Neuronal stem cell (in vitro differentiated cells): ENCODE measurements around the gene MRC2.

Source experiments
- DNase-seq: peaks from one replicate; pipeline ENCODE4 v3.0.0-alpha.2; 2013; ENCODE audit warnings: low spot score
- H2AFZ ChIP-seq: one replicate; pipeline ENCODE4 v1.6.1; 2013; ENCODE audit warnings: mild to moderate bottlenecking, low read length, inconsistent platforms
- H2AK5ac ChIP-seq: 2 replicates; pipeline ENCODE4 v1.6.1; 2013; ENCODE audit warnings: low read depth, mild to moderate bottlenecking, inconsistent platforms, low read length, moderate library complexity, mixed read lengths
- H2BK120ac ChIP-seq: 2 replicates; pipeline ENCODE4 v1.6.1; 2013; ENCODE audit warnings: low read depth, mild to moderate bottlenecking, inconsistent platforms, low read length, moderate library complexity, mixed read lengths
- H2BK12ac ChIP-seq: one replicate; pipeline ENCODE4 v1.6.1; 2013; ENCODE audit warnings: low read length, inconsistent platforms
- H2BK15ac ChIP-seq: 2 replicates; pipeline ENCODE4 v1.6.1; 2013; ENCODE audit warnings: mild to moderate bottlenecking, low read length, inconsistent platforms, mixed read lengths
- H2BK5ac ChIP-seq: one replicate; pipeline ENCODE4 v1.6.1; 2013; ENCODE audit warnings: inconsistent platforms, mild to moderate bottlenecking, low read length, moderate library complexity
- H3K14ac ChIP-seq: one replicate; pipeline ENCODE4 v1.6.1; 2013; ENCODE audit warnings: low read length, inconsistent platforms
- H3K18ac ChIP-seq: 2 replicates; pipeline ENCODE4 v1.6.1; 2013; ENCODE audit warnings: low read length, inconsistent platforms
- H3K23ac ChIP-seq: 2 replicates; pipeline ENCODE4 v1.6.1; 2013; ENCODE audit warnings: low read depth, mild to moderate bottlenecking, mixed read lengths, low read length, inconsistent platforms; ENCODE audit not compliant: poor library complexity
- H3K27ac ChIP-seq: replicated peaks from 3 replicates; pipeline ENCODE4 v1.5.1; 2013; ENCODE audit warnings: low read length, inconsistent platforms
- H3K27me3 ChIP-seq, 3 experiments: 2 replicates each; pipeline ENCODE4 v1.6.1; 2013; ENCODE audit warnings: low read length in 3 of 3, mild to moderate bottlenecking in 2 of 3, inconsistent platforms in 1 of 3, low read depth in 1 of 3, mixed read lengths in 1 of 3, moderate library complexity in 1 of 3; ENCODE audit not compliant: control insufficient read depth in 3 of 3, insufficient read depth in 3 of 3
- H3K36me3 ChIP-seq, 2 donors: replicated peaks in 1 of 2; 2 replicates each; pipeline ENCODE4 v1.6.1; 2013; ENCODE audit warnings: low read length in 2 of 2; ENCODE audit not compliant: control insufficient read depth in 2 of 2, insufficient read depth in 2 of 2
- H3K4ac ChIP-seq: 2 replicates; pipeline ENCODE4 v1.6.1; 2013; ENCODE audit warnings: inconsistent platforms, mild to moderate bottlenecking, low read length, moderate library complexity
- H3K4me1 ChIP-seq, 2 donors: 1 replicate in 1 of 2; 2 replicates in 1 of 2; pipeline ENCODE4 v1.6.1; 2013; ENCODE audit warnings: low read length in 2 of 2, low read depth in 1 of 2; ENCODE audit not compliant: control insufficient read depth in 2 of 2, insufficient read depth in 1 of 2
- H3K4me2 ChIP-seq: one replicate; pipeline ENCODE4 v1.6.1; 2013; ENCODE audit warnings: mild to moderate bottlenecking, low read length, inconsistent platforms; ENCODE audit not compliant: insufficient read depth, poor library complexity, severe bottlenecking
- H3K4me3 ChIP-seq, 2 donors: 2 replicates each; pipeline ENCODE4 v1.5.1; 2013; ENCODE audit warnings: low read length in 2 of 2, mild to moderate bottlenecking in 2 of 2, inconsistent platforms in 1 of 2, moderate library complexity in 1 of 2
- H3K79me1 ChIP-seq: one replicate; pipeline ENCODE4 v1.6.1; 2013; ENCODE audit warnings: low read depth, mild to moderate bottlenecking, inconsistent platforms, low read length, moderate library complexity
- H3K9ac ChIP-seq: one replicate; pipeline ENCODE4 v1.6.1; 2013; ENCODE audit warnings: mild to moderate bottlenecking, low read depth, low read length, inconsistent platforms; ENCODE audit not compliant: poor library complexity
- H3K9me3 ChIP-seq, 2 donors: replicated peaks in 1 of 2; 2 replicates each; pipeline versions ENCODE3 to v1.6.1; 2013; ENCODE audit warnings: low read length in 2 of 2, mild to moderate bottlenecking in 2 of 2, inconsistent platforms in 1 of 2, low read depth in 1 of 2, mixed read lengths in 1 of 2, moderate library complexity in 1 of 2; ENCODE audit not compliant: control insufficient read depth in 2 of 2, insufficient read depth in 1 of 2
- H4K8ac ChIP-seq: one replicate; pipeline ENCODE4 v1.6.1; 2013; ENCODE audit warnings: low read depth, mild to moderate bottlenecking, inconsistent platforms, low read length, moderate library complexity
- H4K91ac ChIP-seq: one replicate; pipeline ENCODE4 v1.6.1; 2013; ENCODE audit warnings: low read length, low read depth, mild to moderate bottlenecking, inconsistent platforms; ENCODE audit not compliant: poor library complexity
- WGBS, 2 donors: extraction: QIAGEN DNeasy Blood & Tissue Kit; methylation state at CpG; one replicate each; pipeline ENCODE4 v1.1.7; 2013; ENCODE audit warnings: missing lambda C conversion rate in 2 of 2, mixed read lengths in 1 of 2; ENCODE audit not compliant: insufficient read length in 2 of 2, insufficient replicate concordance in 1 of 2; ENCODE audit errors: extremely low coverage in 2 of 2; 5-methylcytosine and 5-hydroxymethylcytosine counted together

Gene MRC2

DNA sequence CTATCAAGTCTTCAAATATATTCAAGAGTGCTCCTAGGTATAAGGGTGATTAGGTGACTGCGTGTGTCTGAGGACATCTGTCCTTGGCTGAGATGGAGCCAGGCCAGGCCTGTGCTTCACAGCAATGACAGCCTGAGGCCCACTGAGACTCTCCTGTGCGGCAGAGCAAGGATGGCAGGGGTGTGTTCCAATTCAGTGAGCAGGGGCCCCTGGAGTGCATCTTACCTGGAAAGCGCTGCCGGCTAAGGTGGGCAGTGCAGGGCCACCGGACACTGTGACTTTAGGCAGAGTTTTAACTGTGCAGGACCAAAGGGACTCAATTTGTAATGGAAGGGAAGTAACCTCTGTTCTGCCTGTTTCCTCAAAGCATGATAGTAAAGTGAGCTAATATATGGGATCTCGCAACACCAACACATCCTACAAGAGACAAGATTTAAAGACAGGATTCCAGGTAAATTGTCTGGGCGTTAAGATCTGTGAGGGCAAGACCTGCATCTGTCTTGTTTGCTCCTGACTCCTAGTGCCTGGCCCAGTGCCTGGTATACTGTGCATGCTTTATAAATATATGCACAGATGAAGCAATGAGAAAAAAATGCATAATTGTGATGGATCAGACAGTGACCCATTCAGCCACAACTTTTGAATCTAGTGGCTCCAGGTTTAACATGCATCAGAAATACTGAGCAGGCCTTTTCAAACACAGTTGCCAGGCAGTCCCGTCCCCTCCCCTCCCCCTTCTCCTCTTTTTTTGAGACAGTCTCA, 86.7 kb downstream of the MRC2 start:
- no peaks in the 10 kb centered on the region for H3K27me3 ChIP-seq
- peaks cover 2 to 6% of the 10 kb centered on the region in 2 donors for H3K4me1 ChIP-seq
- no peak overlapping the region for H3K14ac ChIP-seq
- H3K27ac ChIP-seq: no peak overlapping the region
- WGBS, 2 donors: no CpG with 5 or more reads among the region's 8 CpGs
- no peak overlapping the region for H3K4ac ChIP-seq
- H2AFZ ChIP-seq: peak overlapping the region; percentile 82
- H3K9me3 ChIP-seq: peaks cover 0 to 5% of the 10 kb centered on the region in 2 donors
- no peaks in the 10 kb centered on the region for H3K79me1 ChIP-seq
- peak overlapping the region; percentile 40 for H3K18ac ChIP-seq
- H2BK15ac ChIP-seq: no peak overlapping the region
- H3K23ac ChIP-seq: no peak overlapping the region
- no peak overlapping the region for H3K4me2 ChIP-seq
- no peak overlapping the region for H2BK120ac ChIP-seq
- H2AK5ac ChIP-seq: no peak overlapping the region
- no peak overlapping the region for H4K8ac ChIP-seq
- H2BK5ac ChIP-seq: no peak overlapping the region
- no peak overlapping the region for H2BK12ac ChIP-seq
- no peak overlapping the region for H4K91ac ChIP-seq
- H3K4me3 ChIP-seq: no peak overlapping the region
- no peaks in the 10 kb centered on the region for H3K36me3 ChIP-seq
- no peak overlapping the region for H3K9ac ChIP-seq
- no peak for DNase-seq

DNA sequence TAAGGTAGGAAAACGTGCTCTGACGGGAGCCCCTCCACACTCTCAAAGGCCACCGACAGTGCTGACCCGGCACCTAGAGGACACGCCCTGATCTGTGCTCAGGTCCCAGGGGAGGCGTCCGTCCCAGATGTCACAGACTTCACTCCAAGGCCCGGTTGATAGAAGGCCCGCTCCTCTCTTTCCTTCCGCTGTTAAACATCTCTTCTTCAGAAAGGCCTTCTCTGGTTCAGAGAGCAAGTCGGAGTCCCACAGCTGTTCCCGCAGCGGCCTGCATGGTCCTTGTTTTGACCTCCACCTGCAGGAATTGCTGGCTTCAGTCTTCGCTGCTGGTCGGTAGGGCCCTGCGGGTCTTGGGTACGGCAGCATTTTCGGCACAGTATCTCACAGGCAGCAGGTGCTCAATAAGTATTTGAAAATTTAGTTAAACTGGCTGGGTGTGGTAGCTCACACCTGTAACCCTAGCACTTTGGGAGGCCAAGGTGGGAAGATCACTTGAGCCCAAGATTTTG, 88.5 kb downstream of the MRC2 start:
- no peak overlapping the region for H2BK5ac ChIP-seq
- H3K27ac ChIP-seq: no peak overlapping the region
- no peaks in the 10 kb centered on the region for H3K79me1 ChIP-seq
- H3K9me3 ChIP-seq: peaks cover 0 to 9% of the 10 kb centered on the region in 2 donors
- H2AFZ ChIP-seq: no peak overlapping the region
- H3K23ac ChIP-seq: no peak overlapping the region
- peak overlapping the region; percentile 17 for H2AK5ac ChIP-seq
- H3K36me3 ChIP-seq: no peaks in the 10 kb centered on the region
- H3K4ac ChIP-seq: no peak overlapping the region
- H3K14ac ChIP-seq: no peak overlapping the region
- no peak overlapping the region for H4K91ac ChIP-seq
- WGBS, 2 donors: no CpG with 5 or more reads among the region's 18 CpGs
- H2BK120ac ChIP-seq: no peak overlapping the region
- no peak for DNase-seq
- no peak overlapping the region for H3K4me2 ChIP-seq
- H4K8ac ChIP-seq: no peak overlapping the region
- no peak overlapping the region for H2BK15ac ChIP-seq
- no peaks in the 10 kb centered on the region for H3K27me3 ChIP-seq
- H3K18ac ChIP-seq: no peak overlapping the region
- H3K4me1 ChIP-seq: peaks cover 2 to 6% of the 10 kb centered on the region in 2 donors
- no peak overlapping the region for H3K4me3 ChIP-seq
- no peak overlapping the region for H3K9ac ChIP-seq
- peak overlapping the region; percentile 47 for H2BK12ac ChIP-seq

DNA sequence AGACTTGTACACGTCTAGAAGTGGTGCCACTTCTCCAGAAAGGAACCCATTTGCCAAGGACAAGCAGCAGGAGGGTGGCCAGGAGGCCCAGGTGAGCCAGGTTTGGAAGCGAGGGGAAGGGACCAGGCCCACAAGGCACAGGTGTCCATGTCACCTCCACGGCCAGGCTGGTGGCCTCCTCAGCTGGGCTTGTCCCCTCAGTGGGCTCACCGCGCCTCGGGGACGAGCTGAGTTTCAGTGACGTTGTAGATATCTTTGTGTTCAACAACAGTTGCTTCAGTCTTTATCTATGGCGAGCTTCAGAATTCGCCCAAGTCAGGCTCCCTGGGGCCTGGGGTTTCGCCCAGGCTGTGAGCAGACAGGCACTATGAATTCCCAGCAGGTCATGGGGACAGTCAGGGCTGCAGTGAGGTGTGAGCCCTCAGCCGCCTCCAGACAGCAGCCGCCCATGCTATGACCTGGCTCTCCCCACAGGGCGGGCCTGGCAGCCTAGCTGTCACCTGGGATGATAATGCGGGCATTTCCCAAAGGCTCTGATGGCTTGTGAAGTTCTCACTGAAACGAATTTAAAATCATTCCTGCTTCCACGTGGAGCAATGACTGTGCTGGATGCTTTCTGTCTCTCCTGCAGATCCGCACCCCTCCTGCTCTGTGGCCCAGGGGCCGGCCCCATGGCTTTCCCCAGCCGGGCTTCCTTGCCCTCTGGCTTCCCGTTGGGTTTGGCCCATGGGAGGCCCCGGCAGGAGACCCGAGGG, 89.5 kb downstream of the MRC2 start:
- Histone ChIP-seq H3K27ac (no peak overlapping the region), H2BK12ac (peak overlapping the region; percentile 18), H3K4ac (no peak overlapping the region), H3K9me3 (peaks cover 0 to 9% of the 10 kb centered on the region in 2 donors), H3K14ac (no peak overlapping the region), H3K4me2 (no peak overlapping the region), H4K91ac (no peak overlapping the region), H2BK15ac (peak overlapping the region; percentile 31), H2AFZ (no peak overlapping the region), H3K23ac (peak overlapping the region; percentile 83), H2BK5ac (peak overlapping the region; percentile 7), H3K79me1 (no peaks in the 10 kb centered on the region), H2BK120ac (no peak overlapping the region), H3K9ac (peak overlapping the region; percentile 24), H3K4me3 (no peak overlapping the region), H3K36me3 (no peaks in the 10 kb centered on the region), H3K4me1 (peaks cover 2 to 6% of the 10 kb centered on the region in 2 donors), H2AK5ac (peak overlapping the region; percentile 67), H3K27me3 (no peaks in the 10 kb centered on the region), H4K8ac (no peak overlapping the region), H3K18ac (peak overlapping the region; percentile 27)
- no CpG with 5 or more reads among the region's 23 CpGs for WGBS, 2 donors
- no peak for DNase-seq

GRCh38 chr17:62717589-62717855, 90.1 kb downstream of the MRC2 start:
- no peak overlapping the region for H2BK12ac ChIP-seq
- H3K23ac ChIP-seq: no peak overlapping the region
- H3K4me3 ChIP-seq: no peak overlapping the region
- H3K79me1 ChIP-seq: no peaks in the 10 kb centered on the region
- no peak overlapping the region for H2AFZ ChIP-seq
- no peak overlapping the region for H3K4me2 ChIP-seq
- H4K91ac ChIP-seq: no peak overlapping the region
- DNase-seq: no peak
- WGBS, 2 donors: no CpG with 5 or more reads among the region's 6 CpGs
- no peak overlapping the region for H3K14ac ChIP-seq
- no peaks in the 10 kb centered on the region for H3K36me3 ChIP-seq
- H2AK5ac ChIP-seq: peak overlapping the region; percentile 30
- H2BK5ac ChIP-seq: peak overlapping the region; percentile 7
- no peak overlapping the region for H3K4ac ChIP-seq
- peaks cover 2 to 6% of the 10 kb centered on the region in 2 donors for H3K4me1 ChIP-seq
- H2BK15ac ChIP-seq: no peak overlapping the region
- peaks cover 0 to 9% of the 10 kb centered on the region in 2 donors for H3K9me3 ChIP-seq
- no peak overlapping the region for H2BK120ac ChIP-seq
- no peaks in the 10 kb centered on the region for H3K27me3 ChIP-seq
- H3K18ac ChIP-seq: no peak overlapping the region
- H3K27ac ChIP-seq: no peak overlapping the region
- H3K9ac ChIP-seq: no peak overlapping the region
- no peak overlapping the region for H4K8ac ChIP-seq
